Fibroblast of skin of back (primary cell): ENCODE measurements around the gene NIPAL4.

Source experiments
- DNase-seq: peaks from one replicate; pipeline ENCODE4 v3.0.0-alpha.2; 2013

Gene NIPAL4

DNA sequence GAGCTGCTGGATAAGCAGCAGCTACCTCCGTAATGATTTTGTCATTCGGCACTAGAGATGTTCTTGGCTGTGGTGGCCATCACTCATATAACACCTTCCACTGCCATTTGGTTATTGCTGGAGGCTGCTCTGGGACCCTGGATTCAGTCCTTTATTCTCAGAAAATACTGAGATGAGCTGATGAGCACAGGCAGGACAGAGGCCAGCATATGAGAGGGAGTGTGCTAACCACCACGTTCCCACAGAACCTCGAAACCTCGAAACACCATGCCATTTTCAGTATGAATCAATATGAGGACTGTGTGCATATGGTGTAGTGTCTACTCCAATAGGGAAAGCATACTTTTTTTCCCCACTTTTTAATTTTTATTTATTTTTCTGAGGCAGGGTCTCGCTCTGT is 59.0 kb downstream of the NIPAL4 start:
- no peak for DNase-seq

DNA sequence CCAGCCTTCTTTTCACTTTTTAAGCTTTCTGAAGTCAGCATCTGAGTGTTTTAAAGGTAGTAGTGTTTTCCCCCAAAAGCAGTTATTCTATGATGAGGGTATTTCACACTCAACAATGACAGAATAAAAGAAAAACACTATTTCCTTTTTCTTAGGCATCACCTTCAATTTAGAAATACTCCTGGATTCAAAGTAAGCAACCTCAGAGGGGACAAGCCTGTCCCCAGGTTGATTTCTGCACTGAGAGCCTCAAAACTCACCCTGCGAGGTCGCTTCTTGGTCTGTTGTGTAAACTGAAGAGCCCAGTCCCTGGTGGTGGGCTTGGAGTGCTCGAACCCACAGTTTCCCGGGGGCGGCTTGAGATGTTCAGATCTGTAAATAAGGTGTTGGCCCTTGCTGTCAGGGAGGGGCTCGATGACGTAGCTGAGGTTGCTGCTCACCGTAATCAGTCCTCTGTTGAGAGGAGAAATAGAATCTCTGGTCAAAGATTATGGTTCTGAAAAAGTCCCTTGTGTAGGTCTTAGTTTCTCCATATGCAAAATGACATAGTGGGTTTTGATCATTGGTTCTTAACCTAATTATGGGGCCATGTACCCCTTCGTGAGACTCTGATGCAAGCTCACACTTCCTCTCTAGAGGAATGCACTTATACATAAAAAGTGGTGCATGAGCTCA is 59.7 kb downstream of the NIPAL4 start:
- no peak for DNase-seq

DNA sequence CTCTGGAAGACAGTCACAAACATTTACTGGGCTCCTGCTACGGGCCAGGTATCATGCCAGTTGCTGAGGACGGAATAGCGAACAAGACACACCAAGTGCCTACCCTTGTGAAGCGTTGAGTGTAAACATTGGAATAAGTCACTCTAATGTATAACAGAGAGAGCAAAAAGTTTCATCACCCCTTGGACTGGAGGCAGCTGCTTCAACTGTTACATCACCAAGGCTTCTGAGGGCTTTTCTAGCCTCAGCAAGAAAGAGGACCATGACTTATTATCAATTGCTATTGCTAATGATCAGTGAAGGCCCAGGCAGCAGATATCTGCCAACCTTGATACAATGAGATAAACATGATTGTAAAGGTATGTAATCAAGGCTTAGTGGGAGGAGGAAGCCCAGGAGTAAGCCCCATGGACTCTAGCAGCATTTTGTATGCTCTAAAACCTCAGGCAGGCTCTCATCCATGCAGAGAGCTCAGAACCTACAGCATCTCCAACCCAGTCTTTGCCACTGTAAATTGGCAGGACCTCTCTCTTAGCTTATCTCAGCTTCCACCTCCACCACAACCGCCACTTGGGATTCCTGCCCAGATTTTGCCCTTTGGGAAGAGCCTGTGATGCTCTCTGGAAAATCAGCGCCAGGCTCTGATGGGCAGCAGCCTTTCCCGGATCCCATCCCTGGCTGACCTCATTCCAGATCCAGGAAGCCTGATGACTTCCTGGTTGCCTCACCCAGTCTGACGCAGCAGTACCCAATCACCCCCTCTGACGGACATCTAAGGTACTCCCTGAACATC is 61.1 kb downstream of the NIPAL4 start:
- no peak for DNase-seq

DNA sequence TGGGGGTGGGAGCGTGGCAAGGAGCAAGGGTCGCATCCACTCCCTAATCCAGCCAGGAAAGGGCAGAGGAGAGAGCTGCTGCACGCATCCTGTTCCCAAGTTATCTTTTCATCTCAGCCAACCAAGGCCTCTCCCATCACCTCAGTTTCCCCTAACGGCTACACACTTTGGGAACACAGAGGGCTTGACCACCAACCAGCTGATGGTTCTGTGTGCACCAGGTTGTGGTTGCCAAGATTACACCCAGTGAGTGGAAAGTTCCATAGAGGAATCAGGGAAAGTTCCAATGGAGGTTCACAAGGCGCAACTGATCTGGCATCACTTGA is 61.7 kb downstream of the NIPAL4 start:
- no peak for DNase-seq

DNA sequence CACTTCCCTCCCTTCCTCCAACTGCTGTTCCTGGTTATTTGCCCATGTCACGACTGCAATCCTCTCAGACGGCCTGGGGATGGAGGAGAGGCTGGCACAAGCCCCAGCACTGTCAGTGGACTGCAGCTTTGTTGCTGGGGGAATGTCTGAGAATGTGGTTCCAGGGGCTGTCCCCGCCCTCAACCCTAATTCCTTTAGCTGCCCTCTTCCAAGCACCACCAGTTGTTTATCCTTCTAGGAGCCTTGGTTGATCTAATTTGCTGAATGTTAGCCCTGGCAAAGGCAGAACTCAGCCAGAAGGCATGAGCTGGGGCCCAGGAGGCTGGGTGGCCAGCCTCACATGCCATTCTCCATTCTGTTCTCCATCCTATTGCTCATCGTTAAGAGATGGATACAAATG is 64.0 kb downstream of the NIPAL4 start:
- no peak for DNase-seq
